ENCODE data around the gene NINL.

Gene NINL

DNA sequence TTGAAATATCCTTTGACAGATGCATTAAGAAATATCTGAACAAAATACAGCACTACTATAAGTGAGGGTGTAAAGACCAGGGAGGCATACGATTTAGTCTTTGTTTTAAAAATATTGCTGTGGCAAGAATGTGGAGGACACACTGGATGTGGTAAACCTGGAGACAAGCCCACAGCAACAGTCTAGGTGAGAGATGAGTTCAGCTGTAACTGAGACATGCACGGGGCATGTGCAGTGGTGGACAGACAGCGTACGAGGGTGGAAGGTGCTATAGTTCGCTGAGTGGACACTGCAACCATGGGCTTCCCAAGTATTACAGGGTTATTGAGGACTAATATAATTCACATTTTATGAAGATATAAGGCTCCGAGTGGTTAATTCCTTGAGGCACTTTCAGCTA lies 36.7 kb upstream of the NINL start:
- H3K4me3 ChIP-seq (ENCODE audit: severe bottlenecking), result peak overlapping the region; percentile 79
- peaks cover 2% of the 10 kb centered on the region for H3K36me3 ChIP-seq (ENCODE audit: low read depth)
- TF ChIP-seq, protein P1, sequence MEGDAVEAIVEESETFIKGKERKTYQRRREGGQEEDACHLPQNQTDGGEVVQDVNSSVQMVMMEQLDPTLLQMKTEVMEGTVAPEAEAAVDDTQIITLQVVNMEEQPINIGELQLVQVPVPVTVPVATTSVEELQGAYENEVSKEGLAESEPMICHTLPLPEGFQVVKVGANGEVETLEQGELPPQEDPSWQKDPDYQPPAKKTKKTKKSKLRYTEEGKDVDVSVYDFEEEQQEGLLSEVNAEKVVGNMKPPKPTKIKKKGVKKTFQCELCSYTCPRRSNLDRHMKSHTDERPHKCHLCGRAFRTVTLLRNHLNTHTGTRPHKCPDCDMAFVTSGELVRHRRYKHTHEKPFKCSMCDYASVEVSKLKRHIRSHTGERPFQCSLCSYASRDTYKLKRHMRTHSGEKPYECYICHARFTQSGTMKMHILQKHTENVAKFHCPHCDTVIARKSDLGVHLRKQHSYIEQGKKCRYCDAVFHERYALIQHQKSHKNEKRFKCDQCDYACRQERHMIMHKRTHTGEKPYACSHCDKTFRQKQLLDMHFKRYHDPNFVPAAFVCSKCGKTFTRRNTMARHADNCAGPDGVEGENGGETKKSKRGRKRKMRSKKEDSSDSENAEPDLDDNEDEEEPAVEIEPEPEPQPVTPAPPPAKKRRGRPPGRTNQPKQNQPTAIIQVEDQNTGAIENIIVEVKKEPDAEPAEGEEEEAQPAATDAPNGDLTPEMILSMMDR (IDR thresholded peaks at IDR 0.05; ENCODE audit: poor library complexity, severe bottlenecking), result no peak

DNA sequence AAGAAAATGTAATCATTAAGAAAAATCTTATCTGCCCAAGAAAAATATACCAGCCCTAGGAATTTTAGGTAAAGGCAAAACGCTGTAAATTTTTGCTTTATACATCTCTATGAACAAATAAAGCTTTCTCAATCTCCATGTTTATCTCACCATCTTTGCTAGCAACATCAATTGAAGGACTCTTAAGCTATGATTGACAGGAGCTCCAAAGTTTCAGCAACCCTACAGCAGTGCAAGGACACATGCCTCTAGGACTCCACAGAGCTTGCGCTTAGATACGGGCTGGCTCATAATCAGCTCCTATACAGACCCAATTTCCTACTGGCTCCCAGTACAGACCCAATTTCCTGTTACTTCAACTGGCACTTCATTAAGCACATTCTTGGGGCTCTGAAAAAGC lies 34.2 kb upstream of the NINL start:
- H3K36me3 ChIP-seq (ENCODE audit: low read depth), result peaks cover 26% of the 10 kb centered on the region
- ATAC-seq (ENCODE audit: low read depth) (no peak), DNase-seq (ENCODE audit: low spot score) (no peak)

More for the DNA sequence above, 36.7 kb upstream of the NINL start:
- DNase-seq (ENCODE audit: low spot score) (no peak), ATAC-seq (ENCODE audit: low read depth) (no peak)
- peaks cover 14% of the 10 kb centered on the region for H3K4me1 ChIP-seq (ENCODE audit: insufficient read depth, poor library complexity, severe bottlenecking)
- no peaks in the 10 kb centered on the region for H3K9me3 ChIP-seq (ENCODE audit: severe bottlenecking)
- no peaks in the 10 kb centered on the region for H3K27me3 ChIP-seq (ENCODE audit: insufficient read depth, poor library complexity, severe bottlenecking)
- peak overlapping the region; percentile 90 for H3K27ac ChIP-seq (ENCODE audit: poor library complexity, severe bottlenecking)

DNA sequence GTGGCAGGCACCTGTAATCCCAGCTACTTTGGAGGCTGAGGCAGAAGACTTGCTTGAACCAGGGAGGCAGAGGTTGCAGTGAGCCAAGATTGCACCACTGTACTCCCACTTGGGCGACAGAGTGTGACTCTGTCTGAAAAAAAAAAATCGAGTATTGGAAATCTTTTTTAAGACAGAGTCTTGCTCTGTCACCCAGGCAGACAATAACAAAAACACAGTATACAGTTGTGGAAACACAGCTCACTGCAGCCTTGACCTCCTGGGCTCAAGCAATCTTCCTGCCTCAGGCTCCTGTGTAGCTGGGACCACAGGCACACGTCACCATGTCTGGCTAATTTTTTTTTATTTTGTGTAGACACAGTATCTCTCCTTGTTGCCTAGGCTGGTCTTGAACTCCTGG lies 23.4 kb upstream of the NINL start:
- DNase-seq (ENCODE audit: low spot score) (no peak), ATAC-seq (ENCODE audit: low read depth) (no peak)
- H3K36me3 ChIP-seq (ENCODE audit: low read depth), result peaks cover 9% of the 10 kb centered on the region
- no peak overlapping the region for H3K4me3 ChIP-seq (ENCODE audit: severe bottlenecking)
- no peak overlapping the region for H3K27ac ChIP-seq (ENCODE audit: poor library complexity, severe bottlenecking)
- no peaks in the 10 kb centered on the region for H3K4me1 ChIP-seq (ENCODE audit: insufficient read depth, poor library complexity, severe bottlenecking)
- TF ChIP-seq, protein P1 (IDR thresholded peaks at IDR 0.05; ENCODE audit: poor library complexity, severe bottlenecking), result no peak
- H3K27me3 ChIP-seq (ENCODE audit: insufficient read depth, poor library complexity, severe bottlenecking), result no peaks in the 10 kb centered on the region
- H3K9me3 ChIP-seq (ENCODE audit: severe bottlenecking), result no peaks in the 10 kb centered on the region

More for the DNA sequence above, 34.2 kb upstream of the NINL start:
- H3K4me3 ChIP-seq (ENCODE audit: severe bottlenecking), result no peak overlapping the region
- H3K4me1 ChIP-seq (ENCODE audit: insufficient read depth, poor library complexity, severe bottlenecking), result peaks cover 5% of the 10 kb centered on the region
- TF ChIP-seq, protein P1 (IDR thresholded peaks at IDR 0.05; ENCODE audit: poor library complexity, severe bottlenecking), result no peak
- no peaks in the 10 kb centered on the region for H3K9me3 ChIP-seq (ENCODE audit: severe bottlenecking)
- H3K27me3 ChIP-seq (ENCODE audit: insufficient read depth, poor library complexity, severe bottlenecking), result no peaks in the 10 kb centered on the region
- no peak overlapping the region for H3K27ac ChIP-seq (ENCODE audit: poor library complexity, severe bottlenecking)

DNA sequence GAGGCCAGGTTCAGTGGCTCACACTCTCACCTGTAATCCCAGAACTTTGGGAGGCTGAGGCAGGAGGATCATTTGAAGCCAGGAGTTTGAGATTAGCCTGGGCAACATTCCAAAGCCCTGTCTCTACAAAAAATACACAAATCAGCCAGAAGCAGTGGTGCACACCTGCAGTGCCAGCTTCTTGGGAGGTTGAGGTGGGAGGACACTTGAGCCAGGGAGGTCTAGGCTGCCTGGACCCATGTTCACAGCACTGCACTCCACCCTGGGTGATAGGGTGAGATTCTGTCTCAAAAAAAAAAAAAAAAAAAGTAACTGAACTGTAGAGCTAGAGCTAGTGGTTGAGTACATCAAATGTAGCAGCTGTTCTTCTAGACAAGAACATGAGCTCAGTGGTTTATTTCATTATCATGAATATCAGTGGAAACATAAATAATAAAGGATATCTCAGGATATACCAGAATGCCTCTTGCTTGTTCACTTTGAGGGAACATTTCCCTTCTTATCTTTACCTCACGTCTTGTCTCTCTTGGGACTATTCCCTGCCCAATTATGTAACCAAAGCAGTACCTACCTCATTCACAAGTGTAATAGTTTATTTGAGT lies 20.9 kb upstream of the NINL start:
- Histone ChIP-seq H3K36me3 (ENCODE audit: low read depth) (no peaks in the 10 kb centered on the region), H3K27ac (ENCODE audit: poor library complexity, severe bottlenecking) (no peak overlapping the region), H3K4me3 (ENCODE audit: severe bottlenecking) (no peak overlapping the region), H3K9me3 (ENCODE audit: severe bottlenecking) (no peaks in the 10 kb centered on the region), H3K27me3 (ENCODE audit: insufficient read depth, poor library complexity, severe bottlenecking) (no peaks in the 10 kb centered on the region), H3K4me1 (ENCODE audit: insufficient read depth, poor library complexity, severe bottlenecking) (no peaks in the 10 kb centered on the region)
- ATAC-seq (ENCODE audit: low read depth) (no peak), DNase-seq (ENCODE audit: low spot score) (no peak)
- TF ChIP-seq, protein P1 (IDR thresholded peaks at IDR 0.05; ENCODE audit: poor library complexity, severe bottlenecking), result no peak

DNA sequence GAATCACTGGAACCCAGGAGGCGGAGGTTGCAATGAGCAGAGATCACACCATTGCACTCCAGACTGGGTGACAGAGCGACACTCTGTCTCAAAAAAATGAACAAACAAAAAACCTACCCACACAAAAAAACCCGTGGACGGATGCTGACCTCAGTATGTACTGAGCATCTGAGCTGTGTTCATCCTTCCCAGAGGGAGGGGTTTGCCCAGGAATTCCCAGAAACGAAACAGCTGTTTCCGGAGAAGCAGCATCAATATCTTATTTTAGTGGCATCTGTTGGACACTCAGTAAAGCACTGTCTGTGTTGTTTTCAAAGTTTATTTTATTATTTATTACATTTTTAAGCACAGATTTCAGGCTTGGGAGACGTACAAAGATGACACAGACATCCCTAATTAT lies 19.8 kb upstream of the NINL start:
- DNase-seq (ENCODE audit: low spot score), result no peak
- H3K4me1 ChIP-seq (ENCODE audit: insufficient read depth, poor library complexity, severe bottlenecking), result no peaks in the 10 kb centered on the region
- H3K9me3 ChIP-seq (ENCODE audit: severe bottlenecking), result no peaks in the 10 kb centered on the region
- no peaks in the 10 kb centered on the region for H3K27me3 ChIP-seq (ENCODE audit: insufficient read depth, poor library complexity, severe bottlenecking)
- no peak overlapping the region for H3K27ac ChIP-seq (ENCODE audit: poor library complexity, severe bottlenecking)
- TF ChIP-seq, protein P1 (IDR thresholded peaks at IDR 0.05; ENCODE audit: poor library complexity, severe bottlenecking), result no peak
- ATAC-seq (ENCODE audit: low read depth), result no peak
- no peaks in the 10 kb centered on the region for H3K36me3 ChIP-seq (ENCODE audit: low read depth)
- H3K4me3 ChIP-seq (ENCODE audit: severe bottlenecking), result no peak overlapping the region

Data from RWPE2 (cell line).